ENCODE results near the gene GNAQ.

GNAQ gene

DNA sequence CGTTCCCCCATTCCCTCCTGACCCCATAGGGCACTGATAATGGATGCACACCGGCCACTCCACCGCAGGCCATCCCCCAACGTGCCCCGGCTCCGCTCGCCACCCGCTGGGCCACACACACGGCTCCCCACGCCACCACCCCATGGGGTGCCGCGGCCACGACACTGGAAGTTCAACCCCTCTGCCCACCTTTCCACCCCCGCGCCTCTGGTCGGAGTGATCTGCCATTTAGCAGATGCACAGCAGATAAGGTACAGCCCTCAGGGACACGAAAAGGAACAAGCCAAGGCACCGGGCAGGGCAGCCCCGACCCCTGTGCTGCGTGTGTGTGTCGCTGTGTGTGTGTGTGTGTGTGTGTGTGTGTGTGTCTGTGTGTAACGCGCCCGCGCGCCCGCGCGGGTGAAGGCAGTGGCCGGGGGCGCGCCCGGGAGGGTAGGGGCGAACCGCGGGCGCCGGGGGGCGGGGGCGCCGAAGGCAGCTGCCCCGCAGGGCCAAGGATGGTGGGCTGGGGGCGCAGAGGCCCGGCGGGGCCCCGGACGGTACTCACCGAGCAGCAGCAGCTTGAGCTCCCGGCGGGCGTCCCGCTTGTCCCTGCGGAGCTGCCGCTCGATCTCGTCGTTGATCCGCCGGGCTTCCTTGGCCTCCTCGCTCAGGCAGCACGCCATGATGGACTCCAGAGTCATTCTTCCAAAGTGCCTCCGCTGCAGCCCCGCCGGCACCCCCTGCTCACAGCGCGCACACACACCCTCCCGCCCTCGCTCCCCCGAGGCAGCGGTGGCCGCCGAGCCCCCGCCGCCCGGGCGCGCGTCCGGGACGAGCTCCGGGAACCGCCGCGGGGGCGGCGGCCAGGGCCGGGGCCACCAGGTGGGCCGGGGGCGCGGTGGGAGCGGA is 813 bp downstream of the GNAQ start:
- no peak for TF ChIP-seq CTCF (IDR thresholded peaks at IDR 0.05)
- H3K27me3 Mint-ChIP-seq (ENCODE audit: low read depth, poor library complexity) = no peaks in the 10 kb centered on the region
- peak overlapping the region; percentile 94 for H3K4me3 Mint-ChIP-seq
- DNase-seq = peak; percentile 63
- peak overlapping the region; percentile 96 for H3K27ac Mint-ChIP-seq
- H3K4me1 Mint-ChIP-seq = peaks cover 58% of the 10 kb centered on the region
- peaks cover under 1% of the 10 kb centered on the region for H3K36me3 Mint-ChIP-seq (ENCODE audit: low read depth)
- no peaks in the 10 kb centered on the region for H3K9me3 Mint-ChIP-seq

DNA sequence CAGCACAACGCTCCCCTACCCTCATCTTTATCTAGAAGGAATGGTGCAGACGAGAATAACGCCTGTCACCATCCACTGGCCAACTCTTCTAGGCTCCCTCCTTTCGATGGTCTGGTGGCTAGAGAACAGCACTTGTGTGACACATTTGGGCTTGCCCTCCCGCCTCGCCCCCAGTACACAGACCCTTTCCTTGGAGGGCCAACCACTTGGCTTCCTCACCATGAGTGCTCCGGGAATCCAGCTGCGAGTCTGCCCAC is 1.4 kb downstream of the GNAQ start:
- Mint-ChIP-seq H3K4me1 (peaks cover 64% of the 10 kb centered on the region), H3K36me3 (ENCODE audit: low read depth) (peaks cover 5% of the 10 kb centered on the region), H3K27ac (peak overlapping the region; percentile 96), H3K27me3 (ENCODE audit: low read depth, poor library complexity) (no peaks in the 10 kb centered on the region), H3K4me3 (peak overlapping the region; percentile 94), H3K9me3 (no peaks in the 10 kb centered on the region)
- no peak for TF ChIP-seq CTCF (IDR thresholded peaks at IDR 0.05)
- no peak for DNase-seq

GRCh38 chr9:78029551-78030295 is 1.9 kb downstream of the GNAQ start:
- H3K4me3 Mint-ChIP-seq = peak overlapping the region; percentile 94
- H3K9me3 Mint-ChIP-seq = no peaks in the 10 kb centered on the region
- peaks cover 5% of the 10 kb centered on the region for H3K36me3 Mint-ChIP-seq (ENCODE audit: low read depth)
- no peak for TF ChIP-seq CTCF (IDR thresholded peaks at IDR 0.05)
- no peak for DNase-seq
- H3K27me3 Mint-ChIP-seq (ENCODE audit: low read depth, poor library complexity) = no peaks in the 10 kb centered on the region
- peak overlapping the region; percentile 96 for H3K27ac Mint-ChIP-seq
- H3K4me1 Mint-ChIP-seq = peaks cover 66% of the 10 kb centered on the region

- DNase-seq = no peak
- Mint-ChIP-seq H3K9me3 (no peaks in the 10 kb centered on the region), H3K27ac (no peak overlapping the region), H3K4me1 (peaks cover 69% of the 10 kb centered on the region), H3K4me3 (peak overlapping the region; percentile 94), H3K27me3 (ENCODE audit: low read depth, poor library complexity) (no peaks in the 10 kb centered on the region), H3K36me3 (ENCODE audit: low read depth) (peaks cover 12% of the 10 kb centered on the region)
- no peak for TF ChIP-seq CTCF (IDR thresholded peaks at IDR 0.05)
Observed at GRCh38 chr9:78028926-78029325, 2.7 kb downstream of the GNAQ start.

- Mint-ChIP-seq H3K27ac (no peak overlapping the region), H3K4me1 (peaks cover 70% of the 10 kb centered on the region), H3K27me3 (ENCODE audit: low read depth, poor library complexity) (no peaks in the 10 kb centered on the region), H3K36me3 (ENCODE audit: low read depth) (peaks cover 14% of the 10 kb centered on the region), H3K4me3 (no peak overlapping the region), H3K9me3 (no peaks in the 10 kb centered on the region)
- no peak for TF ChIP-seq CTCF (IDR thresholded peaks at IDR 0.05)
- no peak for DNase-seq
Observed at GRCh38 chr9:78026947-78027346, 4.7 kb downstream of the GNAQ start.
